Naive thymus-derived CD8-positive, alpha-beta T cell (primary cell): Measurements from ENCODE around the gene FAM9B. TPM values are rescaled to one million over a fixed set of nuclear protein-coding genes. Genes with fewer than 3 reads are reported as not detected.
"Not testable (repeated sequence)": the region's sequence is repeated elsewhere in the genome, so short reads cannot be mapped to it uniquely, and the experiment has no call there.

Experiments used
- ATAC-seq, 2 donors: fragments of 150-1000 bp; cut with Tn5 transposase in 1 of 2; sonication (Bioruptor Pico), chemical (Tn5 transposase) in 1 of 2; 1 replicate in 1 of 2; 2 replicates in 1 of 2; pipeline ENCODE4 v1.10.0; 2021; ENCODE audit warnings: mild to moderate bottlenecking in 2 of 2, moderate library complexity in 2 of 2
- POLR2A ChIA-PET: fragments of 350-600 bp; sonication (Branson Sonifier 250); formaldehyde crosslinking; loops from one replicate; lab custom pipeline; 2021; ENCODE audit warnings: antibody characterized with exemption; lab: Charles Lee
- DNase-seq, 10 donors: peaks; one replicate each; pipeline versions ENCODE4 v3.0.0 to v3.0.0-alpha.2; 2020 to 2022
- H3K27ac Mint-ChIP-seq, 10 donors: one replicate each; pipeline ENCODE4 v1.8.0; 2020 to 2022; ENCODE audit warnings: mild to moderate bottlenecking in 10 of 10, mixed read lengths in 10 of 10, moderate library complexity in 4 of 10, inconsistent platforms in 1 of 10
- H3K27me3 Mint-ChIP-seq, 5 donors: one replicate each; pipeline ENCODE4 v1.8.0; 2021 to 2022; ENCODE audit warnings: mixed read lengths in 5 of 5
- H3K36me3 Mint-ChIP-seq, 3 donors: one replicate each; pipeline ENCODE4 v1.8.0; 2020 to 2022; ENCODE audit warnings: mixed read lengths in 3 of 3, mild to moderate bottlenecking in 2 of 3, inconsistent platforms in 1 of 3
- H3K4me1 Mint-ChIP-seq, 4 donors: one replicate each; pipeline ENCODE4 v1.8.0; 2021 to 2022; ENCODE audit warnings: mixed read lengths in 4 of 4
- H3K4me3 Mint-ChIP-seq, 10 donors: one replicate each; pipeline ENCODE4 v1.8.0; 2020 to 2022; ENCODE audit warnings: mild to moderate bottlenecking in 10 of 10, mixed read lengths in 10 of 10, moderate library complexity in 6 of 10, inconsistent platforms in 1 of 10
- H3K9me3 Mint-ChIP-seq, 9 donors: one replicate each; pipeline ENCODE4 v1.8.0; 2020 to 2022; ENCODE audit warnings: mixed read lengths in 9 of 9, mild to moderate bottlenecking in 3 of 9, inconsistent platforms in 1 of 9, moderate library complexity in 1 of 9
- polyA plus RNA-seq, 3 donors: library from polyadenylated mRNA; unstranded; fragments of 300-500 nt; fragmentation: Illumina TruSeq; gene quantifications; one replicate each; pipeline ENCODE4 v1.2.3, GENCODE V29; 2021
- total RNA-seq, 8 experiments: library from RNA in 2 of 8; stranded (reverse) in 2 of 8; gene quantifications; one replicate each; pipeline ENCODE4 v1.2.3 and lab custom pipeline; 2021 to 2026

The FAM9B gene
- total and polyA plus RNA-seq, 5 experiments from 2014 or later: not detected

DNA sequence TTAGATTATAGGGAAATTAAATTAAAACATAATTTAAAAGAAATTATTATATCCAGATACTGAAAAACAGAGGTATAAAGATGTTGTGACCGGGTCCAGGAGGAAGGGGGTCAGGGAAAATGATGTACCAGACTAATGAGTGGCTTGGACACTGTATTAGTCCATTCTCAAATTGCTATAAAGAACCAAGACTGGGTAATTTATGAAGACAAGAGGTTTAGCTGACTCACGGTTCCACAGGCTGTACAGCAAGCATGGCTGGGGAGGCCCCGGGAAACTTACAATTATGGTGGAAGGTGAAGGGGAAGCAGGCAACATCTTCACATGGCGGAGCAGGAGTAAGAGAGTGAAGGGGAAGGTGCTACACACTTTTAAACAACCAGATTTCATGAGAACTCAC is 3.4 kb upstream of the FAM9B start:
- no peak for DNase-seq
- Mint-ChIP-seq H3K4me3 (no peak overlapping the region), H3K9me3 (peaks cover 0 to 6% (median 2%) of the 10 kb centered on the region in 9 donors), H3K4me1 (peaks cover 0 to 2% (median 0%) of the 10 kb centered on the region in 4 donors), H3K27ac (peak overlapping the region in 1 of 10 donors; percentile 66), H3K36me3 (no peaks in the 10 kb centered on the region), H3K27me3 (no peaks in the 10 kb centered on the region)
- POLR2A ChIA-PET: no interaction called here
- no peak for ATAC-seq

DNA sequence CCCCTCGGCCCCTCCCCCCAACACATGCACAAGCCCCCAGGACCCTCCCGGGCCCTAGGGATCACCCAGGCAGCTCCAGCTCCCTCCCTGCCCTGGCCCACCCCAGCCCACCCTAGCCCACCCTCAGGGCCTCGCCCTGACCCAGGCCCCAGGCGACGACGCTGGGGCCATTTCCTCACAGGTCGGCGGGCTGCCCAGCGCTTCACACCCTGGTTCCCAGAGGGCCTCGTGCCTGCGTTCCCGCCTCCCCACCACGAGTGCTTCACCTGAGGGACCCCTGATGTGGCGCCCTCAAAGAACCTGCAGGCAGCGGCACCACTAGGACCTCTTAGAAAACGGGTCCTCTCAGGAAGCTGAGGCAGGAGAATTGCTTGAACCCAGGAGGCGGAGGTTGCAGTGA is 341 bp downstream of the FAM9B start:
- no peak overlapping the region for H3K27ac Mint-ChIP-seq
- H3K9me3 Mint-ChIP-seq: peaks cover 0 to 3% (median 0%) of the 10 kb centered on the region in 9 donors
- H3K4me1 Mint-ChIP-seq: peaks cover 0 to 2% (median 0%) of the 10 kb centered on the region in 4 donors
- H3K27me3 Mint-ChIP-seq: no peaks in the 10 kb centered on the region
- H3K36me3 Mint-ChIP-seq: no peaks in the 10 kb centered on the region
- H3K4me3 Mint-ChIP-seq: no peak overlapping the region
- POLR2A ChIA-PET: no interaction called here
- ATAC-seq (no peak), DNase-seq (no peak)

GRCh38 chrX:9033179-9033578 is 748 bp downstream of the FAM9B start:
- H3K27me3 Mint-ChIP-seq: no peaks in the 10 kb centered on the region
- H3K9me3 Mint-ChIP-seq: peaks cover 0 to 3% (median 0%) of the 10 kb centered on the region in 9 donors
- no peaks in the 10 kb centered on the region for H3K36me3 Mint-ChIP-seq
- DNase-seq: no peak
- POLR2A ChIA-PET: no interaction called here
- no peak for ATAC-seq
- peaks cover 0 to 2% (median 0%) of the 10 kb centered on the region in 4 donors for H3K4me1 Mint-ChIP-seq
- no peak overlapping the region for H3K4me3 Mint-ChIP-seq
- H3K27ac Mint-ChIP-seq: no peak overlapping the region

DNA sequence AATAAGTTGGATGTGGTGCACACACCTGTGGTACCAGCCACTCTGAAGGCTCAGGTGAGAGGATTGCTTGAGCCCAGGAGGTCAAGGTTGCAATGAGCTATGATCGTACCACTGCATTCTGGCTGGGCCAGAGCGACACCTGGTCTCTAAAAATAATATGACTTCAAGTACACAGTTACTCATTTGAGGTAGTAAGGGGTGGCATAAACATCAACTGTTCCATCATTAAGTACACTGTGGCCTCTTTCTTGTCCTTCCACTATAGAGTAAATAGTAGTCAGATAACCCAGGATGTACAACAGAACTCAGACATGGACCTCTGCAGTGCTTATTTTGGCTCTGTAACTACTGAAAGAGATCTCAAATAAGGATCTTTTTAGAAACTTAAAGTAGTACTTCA is 10.6 kb downstream of the FAM9B start:
- Mint-ChIP-seq H3K27me3 (no peaks in the 10 kb centered on the region), H3K36me3 (no peaks in the 10 kb centered on the region), H3K27ac (no peak overlapping the region), H3K4me1 (no peaks in the 10 kb centered on the region), H3K4me3 (no peak overlapping the region), H3K9me3 (no peaks in the 10 kb centered on the region)
- ATAC-seq (no peak), DNase-seq (no peak)
- POLR2A ChIA-PET: no interaction called here

DNA sequence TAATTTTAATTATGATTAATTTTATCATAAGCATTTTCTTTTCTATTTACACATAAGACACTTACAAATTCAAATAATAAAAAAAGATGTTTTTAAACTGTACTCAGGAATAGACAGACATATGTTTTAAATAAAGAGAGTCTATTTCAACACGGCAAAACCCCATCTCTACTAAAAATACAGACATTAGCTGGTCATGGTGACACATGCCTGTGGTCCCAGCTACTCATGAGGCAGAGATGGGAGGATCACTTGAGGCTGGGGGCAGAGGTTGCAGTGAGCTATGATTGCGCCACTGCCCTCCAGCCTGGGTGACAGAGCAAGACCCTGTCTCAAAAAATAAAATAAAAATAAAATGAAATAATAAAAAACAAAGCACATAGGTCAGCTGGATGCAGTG is 14.8 kb downstream of the FAM9B start:
- no peak overlapping the region for H3K27ac Mint-ChIP-seq
- H3K9me3 Mint-ChIP-seq: no peaks in the 10 kb centered on the region
- H3K4me3 Mint-ChIP-seq: no peak overlapping the region
- H3K27me3 Mint-ChIP-seq: no peaks in the 10 kb centered on the region
- ATAC-seq: no peak
- H3K36me3 Mint-ChIP-seq: no peaks in the 10 kb centered on the region
- POLR2A ChIA-PET: no interaction called here
- no peak for DNase-seq
- H3K4me1 Mint-ChIP-seq: no peaks in the 10 kb centered on the region

GRCh38 chrX:9018332-9018731 is 15.6 kb downstream of the FAM9B start:
- H3K4me3 Mint-ChIP-seq, ATAC-seq, H3K4me1 Mint-ChIP-seq, POLR2A ChIA-PET, H3K36me3 Mint-ChIP-seq, H3K27ac Mint-ChIP-seq, DNase-seq, H3K9me3 Mint-ChIP-seq, H3K27me3 Mint-ChIP-seq: not testable (repeated sequence)

- peak overlapping the region in 3 of 10 donors; percentile 15 to 36 (median 17) for H3K4me3 Mint-ChIP-seq
- H3K9me3 Mint-ChIP-seq: peaks cover 0 to 5% (median 0%) of the 10 kb centered on the region in 9 donors
- peak in 1 of 2 donors; percentile 45 for ATAC-seq
- H3K27me3 Mint-ChIP-seq: no peaks in the 10 kb centered on the region
- POLR2A ChIA-PET: interaction anchor here (2.2 kb wide), 1 partner anchor 15 kb away, joined by 5 read pairs; no protein-coding TSS in a partner anchor
- H3K36me3 Mint-ChIP-seq: no peaks in the 10 kb centered on the region
- H3K4me1 Mint-ChIP-seq: peaks cover 11 to 23% (median 16%) of the 10 kb centered on the region in 4 donors
- H3K27ac Mint-ChIP-seq: peak overlapping the region in 8 of 10 donors; percentile 1 to 70 (median 46)
- no peak for DNase-seq
Measured at GRCh38 chrX:9003041-9003440, 30.9 kb downstream of the FAM9B start.

- DNase-seq (peak in 2 of 10 donors; percentile 7), ATAC-seq (peak in 1 of 2 donors; percentile 10)
- no peaks in the 10 kb centered on the region for H3K36me3 Mint-ChIP-seq
- H3K4me1 Mint-ChIP-seq: peaks cover 5 to 25% (median 24%) of the 10 kb centered on the region in 4 donors
- H3K27me3 Mint-ChIP-seq: no peaks in the 10 kb centered on the region
- peak overlapping the region; percentile 85 to 99 (median 96) for H3K27ac Mint-ChIP-seq
- peak overlapping the region in 3 of 10 donors; percentile 4 to 78 (median 62) for H3K4me3 Mint-ChIP-seq
- POLR2A ChIA-PET: interaction anchor here (1.1 to 1.5 kb wide), 3 partner anchors 14 to 353 kb away, joined by 4 to 5 read pairs (median 5); no protein-coding TSS in a partner anchor
- H3K9me3 Mint-ChIP-seq: no peaks in the 10 kb centered on the region
Measured at GRCh38 chrX:8988446-8988845, 45.5 kb downstream of the FAM9B start.

DNA sequence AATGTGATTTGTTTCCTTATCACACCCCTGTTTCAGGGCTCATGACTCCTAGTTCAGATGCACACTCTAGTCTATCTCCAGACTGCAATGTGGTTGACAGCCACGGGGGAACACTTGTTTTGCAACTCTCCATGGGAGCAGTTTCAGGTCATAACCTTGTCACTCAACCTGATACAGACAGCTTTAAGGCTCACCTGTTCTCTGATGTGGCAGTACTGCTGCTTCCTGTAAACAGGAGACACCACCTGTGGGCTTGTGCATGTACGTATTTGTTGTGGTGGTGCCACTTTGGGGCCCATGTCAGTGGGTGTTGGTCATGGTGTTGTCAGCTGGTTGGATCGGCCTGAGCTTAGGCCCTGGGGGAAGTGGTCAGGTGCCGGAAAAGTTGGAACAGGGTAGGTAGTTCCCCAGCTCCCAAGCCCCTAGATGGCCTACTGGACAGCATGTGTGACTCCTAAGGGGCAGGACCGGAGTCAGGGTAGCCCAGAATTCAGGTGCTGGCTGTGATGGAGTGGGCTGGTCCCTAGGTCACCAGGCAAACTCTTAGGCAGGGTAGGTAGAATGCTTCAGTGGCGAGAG is 46.2 kb downstream of the FAM9B start:
- peaks cover 5 to 25% (median 24%) of the 10 kb centered on the region in 4 donors for H3K4me1 Mint-ChIP-seq
- peak; percentile 89 to 95 for ATAC-seq
- peak overlapping the region; percentile 85 to 99 (median 96) for H3K27ac Mint-ChIP-seq
- peak; percentile 12 to 84 (median 64) for DNase-seq
- H3K4me3 Mint-ChIP-seq: peak overlapping the region; percentile 40 to 78 (median 64)
- no peaks in the 10 kb centered on the region for H3K36me3 Mint-ChIP-seq
- H3K27me3 Mint-ChIP-seq: no peaks in the 10 kb centered on the region
- H3K9me3 Mint-ChIP-seq: no peaks in the 10 kb centered on the region
- POLR2A ChIA-PET: interaction anchor here (0.5 to 1.5 kb wide), 4 partner anchors 14 to 354 kb away, joined by 4 to 5 read pairs (median 5); no protein-coding TSS in a partner anchor

DNA sequence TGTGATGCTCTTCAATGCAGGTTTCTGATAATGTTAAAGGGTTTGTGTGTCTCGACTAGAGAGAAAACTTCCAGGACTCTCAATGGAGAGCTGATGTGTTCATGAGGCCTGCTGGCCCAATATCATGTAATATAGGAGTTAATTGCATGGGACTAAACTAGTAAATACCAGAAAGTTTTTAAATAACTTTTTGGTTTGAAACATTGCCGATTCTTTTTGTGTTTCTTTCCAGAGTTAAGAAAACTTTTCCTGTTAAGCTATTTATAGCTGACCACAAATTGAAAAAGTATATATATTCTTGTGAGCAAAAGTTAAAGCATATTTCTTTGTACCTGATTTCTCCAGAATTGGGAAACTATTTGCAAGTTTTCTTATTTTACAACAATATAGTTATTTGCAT is 49.7 kb downstream of the FAM9B start:
- no peak overlapping the region for H3K27ac Mint-ChIP-seq
- ATAC-seq (no peak), DNase-seq (no peak)
- peaks cover 0 to 7% (median 0%) of the 10 kb centered on the region in 5 donors for H3K27me3 Mint-ChIP-seq
- H3K4me1 Mint-ChIP-seq: peaks cover 9 to 42% (median 31%) of the 10 kb centered on the region in 4 donors
- H3K36me3 Mint-ChIP-seq: no peaks in the 10 kb centered on the region
- no peaks in the 10 kb centered on the region for H3K9me3 Mint-ChIP-seq
- H3K4me3 Mint-ChIP-seq: no peak overlapping the region
- POLR2A ChIA-PET: no interaction called here

DNA sequence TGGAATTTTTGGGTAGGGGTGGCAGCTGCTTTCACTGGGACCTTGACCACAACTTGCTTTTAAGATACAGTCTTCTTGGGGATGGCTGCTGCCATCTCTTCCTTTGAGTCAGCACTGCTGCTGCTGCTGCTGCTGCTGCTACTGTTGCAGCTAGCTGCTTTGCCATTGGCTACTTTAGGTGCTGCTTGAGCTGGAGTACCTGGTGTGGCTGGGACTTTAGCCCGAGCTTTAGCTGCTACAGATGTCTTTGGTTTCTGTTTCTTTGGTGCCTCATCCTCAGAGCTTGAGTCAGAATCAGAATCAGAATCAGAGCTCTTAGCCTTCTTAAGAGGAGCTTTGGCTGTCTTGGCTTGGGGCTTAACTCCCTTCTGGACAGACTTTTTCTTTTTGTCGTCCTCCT is 52.2 kb downstream of the FAM9B start:
- no peaks in the 10 kb centered on the region for H3K36me3 Mint-ChIP-seq
- POLR2A ChIA-PET: no interaction called here
- H3K4me1 Mint-ChIP-seq: peaks cover 4 to 26% (median 15%) of the 10 kb centered on the region in 4 donors
- ATAC-seq (peak in 1 of 2 donors; percentile 43), DNase-seq (no peak)
- H3K27ac Mint-ChIP-seq: peak overlapping the region in 5 of 10 donors; percentile 41 to 80 (median 63)
- peaks cover 0 to 7% (median 0%) of the 10 kb centered on the region in 5 donors for H3K27me3 Mint-ChIP-seq
- H3K4me3 Mint-ChIP-seq: no peak overlapping the region
- H3K9me3 Mint-ChIP-seq: no peaks in the 10 kb centered on the region

DNA sequence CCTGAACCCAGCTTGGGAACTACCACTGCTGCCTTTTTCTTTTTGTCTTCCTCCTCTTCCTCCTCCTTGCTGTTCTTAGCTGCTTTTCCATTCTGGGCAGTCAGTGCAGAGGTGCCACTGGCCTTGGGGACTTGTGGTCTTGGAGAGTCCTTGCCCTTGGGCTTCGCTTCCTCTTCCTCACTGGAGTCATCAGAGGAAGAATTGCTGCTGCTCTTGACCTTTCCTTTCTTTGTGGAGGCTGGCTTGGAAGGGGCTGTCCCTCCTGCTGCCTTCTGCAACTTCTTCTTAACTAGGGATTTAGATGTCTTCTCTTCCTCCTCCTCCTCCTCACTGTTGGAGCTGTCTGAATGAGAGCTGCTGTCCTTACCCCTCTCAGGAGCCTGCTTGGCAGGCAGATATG is 53.2 kb downstream of the FAM9B start:
- Mint-ChIP-seq H3K9me3 (no peaks in the 10 kb centered on the region), H3K27me3 (peaks cover 0 to 7% (median 3%) of the 10 kb centered on the region in 5 donors), H3K36me3 (no peaks in the 10 kb centered on the region), H3K4me3 (no peak overlapping the region), H3K4me1 (peaks cover 4 to 18% (median 7%) of the 10 kb centered on the region in 4 donors), H3K27ac (peak overlapping the region in 3 of 10 donors; percentile 60 to 75 (median 65))
- DNase-seq (no peak), ATAC-seq (no peak)
- POLR2A ChIA-PET: no interaction called here
